GM19043 (cell line): ENCODE data around the gene EN2.

Experiments
- ATAC-seq: cut with Tn5 transposase; IDR thresholded peaks from one replicate; pipeline ENCODE4 v1.9.1; 2021; ENCODE audit warnings: low read depth; ENCODE audit not compliant: unreplicated experiment

Gene EN2

DNA sequence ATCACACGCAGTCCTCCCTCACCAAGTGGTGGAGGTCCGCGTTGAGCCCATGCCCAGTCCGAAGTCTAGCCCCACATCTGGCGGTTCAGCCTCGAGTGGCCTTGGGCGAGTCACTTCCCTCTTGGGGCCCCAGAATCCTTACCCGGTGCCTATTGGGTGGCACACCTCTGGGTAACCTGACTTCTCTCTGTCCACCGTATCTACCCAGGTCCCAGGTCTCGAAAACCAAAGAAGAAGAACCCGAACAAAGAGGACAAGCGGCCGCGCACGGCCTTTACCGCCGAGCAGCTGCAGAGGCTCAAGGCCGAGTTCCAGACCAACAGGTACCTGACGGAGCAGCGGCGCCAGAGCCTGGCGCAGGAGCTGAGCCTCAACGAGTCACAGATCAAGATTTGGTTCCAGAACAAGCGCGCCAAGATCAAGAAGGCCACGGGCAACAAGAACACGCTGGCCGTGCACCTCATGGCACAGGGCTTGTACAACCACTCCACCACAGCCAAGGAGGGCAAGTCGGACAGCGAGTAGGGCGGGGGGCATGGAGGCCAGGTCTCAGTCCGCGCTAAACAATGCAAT lies 4.3 kb downstream of the EN2 start:
- ATAC-seq = no peak

DNA sequence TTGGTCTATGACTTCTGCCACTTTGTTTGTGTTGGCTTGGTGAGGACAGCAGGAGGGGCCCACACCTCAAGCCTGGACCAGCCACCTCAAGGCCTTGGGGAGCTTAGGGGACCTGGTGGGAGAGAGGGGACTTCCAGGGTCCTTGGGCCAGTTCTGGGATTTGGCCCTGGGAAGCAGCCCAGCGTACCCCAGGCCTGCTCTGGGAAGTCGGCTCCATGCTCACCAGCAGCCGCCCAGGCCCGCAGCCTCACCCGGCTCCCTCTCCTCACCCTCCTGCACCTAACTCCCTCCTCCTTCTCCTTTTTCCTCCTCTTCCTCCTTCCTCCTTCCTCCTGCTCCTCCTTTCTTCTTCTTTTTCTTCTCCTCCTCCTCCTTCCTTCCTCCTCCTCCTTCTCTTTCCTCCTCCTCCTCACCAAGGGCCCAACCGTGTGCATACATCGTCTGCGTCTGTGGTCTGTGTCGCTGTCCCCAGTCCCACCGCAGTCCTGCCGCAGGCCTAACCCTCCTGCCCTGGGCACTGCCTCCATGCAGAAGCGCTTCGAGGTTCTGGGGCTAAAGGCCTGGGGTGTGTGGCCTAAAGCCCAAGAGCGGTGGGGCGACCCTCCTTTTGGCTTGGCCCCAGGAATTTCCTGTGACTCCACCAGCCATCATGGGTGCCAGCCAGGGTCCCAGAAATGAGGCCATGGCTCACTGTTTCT lies 5.3 kb downstream of the EN2 start:
- ATAC-seq = no peak

DNA sequence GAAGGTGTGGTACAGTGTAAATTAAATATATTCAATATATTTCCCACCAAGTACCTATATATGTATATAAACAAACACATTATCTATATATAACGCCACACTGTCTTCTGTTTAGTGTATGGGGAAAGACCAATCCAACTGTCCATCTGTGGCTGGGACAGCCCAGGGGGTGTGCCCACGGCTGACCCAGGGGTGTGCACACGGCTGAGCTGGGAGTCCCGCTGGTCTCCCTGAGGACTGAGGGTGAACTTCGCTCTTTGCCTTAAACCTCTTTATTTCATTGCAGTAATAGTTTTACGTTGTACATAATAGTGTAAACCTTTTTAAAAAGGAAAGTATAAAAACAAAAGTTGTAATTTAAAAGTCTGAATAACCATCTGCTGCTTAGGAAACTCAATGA lies 6.3 kb downstream of the EN2 start:
- no peak for ATAC-seq

DNA sequence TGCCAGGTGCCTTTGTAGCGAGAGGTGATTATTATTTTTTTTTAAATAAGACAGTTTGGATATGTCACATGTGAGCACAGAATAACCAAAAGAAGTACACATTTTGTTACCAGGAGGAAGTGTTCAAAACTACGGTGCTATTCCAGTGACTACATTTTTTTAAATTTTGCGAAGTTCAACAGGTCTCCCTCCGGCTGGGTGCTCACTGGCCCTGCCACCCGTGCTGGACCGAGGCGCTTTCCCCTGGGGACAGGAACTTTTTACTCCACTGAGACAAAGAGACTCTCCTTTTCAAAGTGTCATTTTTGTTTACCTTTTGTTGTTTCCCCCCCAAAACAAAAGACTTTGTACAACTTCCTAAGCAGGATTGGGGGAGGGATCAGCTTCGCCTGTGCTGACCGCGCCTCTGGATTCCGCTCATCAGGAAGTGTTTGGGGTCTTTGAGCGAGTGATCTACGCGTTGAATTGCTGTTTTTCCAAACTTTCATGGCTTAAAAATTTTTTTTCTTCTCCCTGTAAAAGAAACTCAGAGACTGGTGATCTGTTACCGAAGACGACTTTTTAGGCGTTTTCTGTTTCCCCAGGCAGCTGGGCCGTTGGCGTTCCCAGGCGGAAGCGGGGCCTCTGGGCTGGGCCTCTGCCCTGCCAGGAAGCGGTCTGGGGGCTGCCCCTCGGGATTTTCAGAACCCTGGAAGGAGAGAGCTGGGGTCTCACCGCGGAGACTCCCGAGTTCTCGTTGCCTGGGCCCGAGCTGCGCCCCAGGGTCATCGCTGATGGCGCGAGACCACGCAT lies 7.2 kb downstream of the EN2 start:
- ATAC-seq = no peak

DNA sequence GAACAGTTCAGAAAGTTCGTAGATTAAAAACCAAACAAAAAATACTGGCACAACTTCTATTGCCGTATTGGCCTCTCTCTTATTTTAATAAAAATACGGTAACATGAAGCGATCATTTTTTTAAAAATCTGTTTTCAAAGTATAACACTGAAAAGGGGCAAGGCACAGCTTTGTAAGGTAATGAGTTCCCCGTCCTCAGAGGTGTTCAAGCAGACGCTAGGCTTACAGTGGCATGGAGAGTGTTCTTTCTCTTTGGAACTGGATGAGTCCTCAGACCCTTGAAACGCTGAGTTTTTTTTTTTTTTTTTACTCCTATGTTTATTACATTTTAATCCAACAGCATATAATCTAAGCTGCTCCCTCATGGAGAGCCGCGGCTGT lies 7.8 kb downstream of the EN2 start:
- ATAC-seq = no peak

DNA sequence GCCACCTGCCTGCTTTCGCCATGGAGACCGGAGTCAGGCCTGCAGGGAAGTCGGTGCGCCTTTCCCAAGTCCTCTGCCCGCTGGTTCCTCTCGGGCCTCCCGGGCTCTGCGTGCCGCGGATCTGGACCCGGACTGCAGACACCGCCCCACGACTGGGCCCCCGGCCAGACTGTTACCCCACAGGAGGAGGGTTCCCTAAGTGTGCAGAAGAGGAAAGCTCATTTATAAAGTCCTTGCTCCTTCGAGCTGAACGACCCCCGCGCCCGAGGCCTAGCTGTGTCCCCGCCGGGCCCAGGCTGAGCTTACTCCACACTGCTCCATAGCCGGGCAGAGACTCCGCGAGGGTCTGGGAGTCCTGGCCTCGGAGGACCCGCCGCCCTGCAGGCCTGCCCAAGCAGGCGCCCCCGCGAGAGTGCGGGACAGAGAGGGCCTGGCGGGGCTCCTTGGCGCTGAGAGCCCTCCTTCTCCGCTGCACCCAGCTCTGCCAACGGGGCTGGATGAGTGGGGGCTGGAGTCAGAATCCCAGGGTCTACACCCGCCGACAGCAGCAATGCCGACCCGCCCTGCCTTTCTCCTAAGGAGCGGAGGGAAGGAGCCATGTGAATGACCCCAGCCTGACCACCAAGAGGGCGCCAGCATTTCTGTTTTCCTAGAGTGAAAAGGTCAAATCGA lies 8.3 kb downstream of the EN2 start:
- no peak for ATAC-seq

DNA sequence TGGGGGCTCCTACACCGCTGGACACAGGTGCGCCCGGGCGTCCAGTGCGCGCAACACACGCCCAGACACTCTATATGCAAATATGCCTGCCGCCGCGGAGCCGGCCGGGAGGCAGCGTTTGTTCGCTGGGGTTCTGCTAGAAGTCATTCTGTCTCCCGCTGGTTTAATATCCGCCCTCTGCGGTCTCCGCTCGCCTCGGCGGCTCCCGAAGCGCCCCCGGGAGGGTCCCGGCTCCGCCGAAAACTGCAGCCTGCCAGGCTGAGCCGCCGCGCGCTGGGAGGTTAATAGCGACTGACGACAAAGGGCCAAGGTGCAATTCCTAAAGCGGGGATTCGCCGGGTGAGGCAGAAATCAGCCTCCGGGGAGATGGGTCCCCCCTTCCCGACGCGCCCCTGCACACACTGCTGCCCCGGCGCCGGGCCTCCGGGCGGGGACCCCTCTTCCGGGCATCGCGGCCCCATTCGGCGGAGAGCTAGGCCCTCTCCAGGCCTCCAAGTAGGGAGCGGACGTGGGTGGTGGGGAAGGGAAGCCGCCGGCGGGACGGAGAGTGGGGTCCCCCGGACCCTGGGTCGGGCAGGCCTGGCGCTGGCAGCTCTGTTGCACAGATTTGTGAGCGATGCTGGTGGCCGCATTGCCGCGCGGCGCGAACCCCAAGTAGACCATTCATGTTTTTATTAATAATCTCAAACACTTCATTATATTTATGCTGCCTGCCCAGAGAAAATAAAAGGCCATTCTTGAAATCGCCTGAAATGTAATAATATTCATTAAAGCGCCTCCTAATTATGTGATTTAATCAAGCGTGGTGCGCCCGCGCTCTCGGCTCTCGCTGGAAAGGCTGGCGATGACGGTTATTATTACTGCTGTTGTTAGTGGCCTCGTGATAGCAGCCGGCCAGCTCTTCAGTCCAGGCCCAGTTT lies 9.1 kb downstream of the EN2 start:
- ATAC-seq = peak; percentile 46

DNA sequence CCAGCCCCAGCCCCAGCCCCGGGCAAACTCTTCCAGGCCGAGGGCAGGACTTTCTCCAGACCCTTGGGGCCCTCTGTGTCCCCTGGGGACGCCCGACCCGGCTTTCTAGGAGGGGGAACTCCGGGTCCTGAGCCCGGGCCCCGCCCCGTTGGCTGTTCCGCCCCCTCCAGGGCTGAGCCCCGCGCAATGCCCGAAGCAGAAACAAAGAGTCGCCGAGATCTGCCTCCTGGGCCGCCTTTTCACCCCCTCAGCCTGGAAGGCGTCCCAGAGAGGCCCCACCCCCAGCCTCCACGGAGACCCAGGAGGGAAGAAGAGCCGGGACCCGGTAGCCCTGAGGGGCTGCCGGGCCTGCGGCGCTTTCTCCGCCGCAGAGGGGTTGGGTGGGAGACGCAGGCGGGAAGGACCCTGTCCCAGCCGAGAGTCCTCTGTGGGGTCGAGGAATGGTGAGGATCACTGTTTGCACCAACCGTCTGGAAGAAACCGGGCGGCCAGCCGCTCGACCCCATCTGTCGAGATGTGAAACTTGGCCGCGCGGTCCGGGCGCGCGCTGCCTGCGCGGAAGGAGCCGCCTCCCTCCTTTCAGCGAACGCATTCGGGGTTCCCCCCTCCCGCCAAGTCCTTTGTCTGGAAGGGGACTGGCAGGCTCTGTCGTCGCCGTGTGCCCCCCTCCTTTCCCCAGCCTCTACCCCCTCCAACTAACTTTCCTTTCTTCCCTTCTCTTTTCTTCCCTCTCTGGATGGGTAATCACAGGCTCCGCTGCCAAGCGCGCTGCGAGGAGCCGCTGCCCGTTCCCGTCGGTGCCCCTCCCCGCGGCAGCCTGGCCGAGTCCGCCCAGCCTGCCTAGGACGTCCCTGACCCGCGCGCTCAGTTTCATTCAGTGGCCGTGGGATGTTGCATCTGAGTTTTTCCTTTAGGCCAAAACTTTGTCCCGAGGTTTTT lies 10.2 kb downstream of the EN2 start:
- no peak for ATAC-seq

DNA sequence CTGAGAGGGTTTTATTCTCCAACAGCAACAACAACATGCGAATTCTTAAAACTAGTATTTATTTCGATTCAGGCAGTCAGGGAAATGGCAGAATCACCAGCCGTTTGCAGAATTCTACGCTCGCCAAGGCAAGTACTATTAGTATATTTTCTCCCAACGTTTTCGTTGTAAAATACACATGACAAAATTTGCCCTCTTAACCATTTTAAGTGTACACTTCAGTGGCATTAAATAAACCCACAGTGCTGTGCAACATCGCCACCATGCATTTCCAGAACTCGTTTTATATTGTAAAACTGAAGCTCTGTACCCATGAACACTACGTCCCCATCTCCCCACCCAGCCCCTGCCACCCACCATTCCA lies 10.8 kb downstream of the EN2 start:
- no peak for ATAC-seq

DNA sequence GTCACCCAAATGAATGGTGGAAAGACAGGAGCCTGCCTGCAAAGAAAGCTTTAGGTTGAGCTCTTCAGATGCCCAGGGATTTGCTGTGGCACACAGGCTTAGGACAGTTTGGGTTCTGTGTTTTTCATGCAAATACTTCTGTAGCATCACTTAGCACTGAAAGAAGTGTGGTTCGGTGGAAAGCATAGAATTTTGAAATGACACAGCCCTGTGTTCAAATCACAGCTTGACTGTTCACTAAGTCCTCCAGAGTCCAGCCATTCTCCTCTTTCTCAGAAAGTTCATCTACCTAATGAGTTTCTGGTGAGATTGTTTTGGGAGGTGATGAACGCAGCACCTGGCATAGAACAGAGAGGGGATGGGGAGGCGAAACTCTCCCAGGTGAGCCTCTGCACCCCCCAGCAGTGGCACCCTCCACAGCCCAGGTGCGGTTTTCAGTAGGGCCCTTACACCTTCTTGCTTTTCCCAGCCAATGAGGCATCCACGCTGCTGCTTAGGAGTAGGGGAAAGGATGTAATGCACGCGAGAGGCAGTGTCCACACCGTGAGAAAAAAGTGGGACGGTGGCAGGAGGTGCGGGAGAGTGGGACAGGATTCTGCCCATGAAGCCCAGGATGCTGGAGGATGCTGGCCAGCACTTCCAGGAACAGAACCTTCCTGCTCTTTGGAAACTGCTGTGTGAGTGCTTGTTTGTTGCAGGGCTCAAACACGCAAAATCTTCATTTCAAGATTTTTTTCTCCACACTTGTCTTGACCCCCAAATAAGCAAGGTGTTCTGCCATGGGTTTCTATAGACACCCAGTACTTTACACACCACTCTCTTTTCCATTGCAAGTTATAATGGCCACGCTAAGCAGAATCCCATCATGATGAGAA lies 11.6 kb downstream of the EN2 start:
- ATAC-seq = no peak

DNA sequence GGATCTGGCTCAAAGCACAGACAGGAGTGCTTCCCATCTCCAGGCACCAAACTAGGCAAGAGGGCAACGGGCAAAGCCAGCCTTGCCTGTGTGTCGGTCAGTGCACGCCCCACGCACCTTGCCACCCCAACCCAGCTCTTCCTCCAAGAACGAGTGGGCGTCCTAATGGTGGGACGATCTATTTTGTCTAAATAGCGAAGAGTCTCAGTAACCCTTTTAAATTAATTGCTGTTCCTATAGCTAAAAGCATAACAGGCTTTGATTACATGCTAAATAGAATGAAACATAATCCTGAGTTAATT lies 12.2 kb downstream of the EN2 start:
- ATAC-seq = no peak

DNA sequence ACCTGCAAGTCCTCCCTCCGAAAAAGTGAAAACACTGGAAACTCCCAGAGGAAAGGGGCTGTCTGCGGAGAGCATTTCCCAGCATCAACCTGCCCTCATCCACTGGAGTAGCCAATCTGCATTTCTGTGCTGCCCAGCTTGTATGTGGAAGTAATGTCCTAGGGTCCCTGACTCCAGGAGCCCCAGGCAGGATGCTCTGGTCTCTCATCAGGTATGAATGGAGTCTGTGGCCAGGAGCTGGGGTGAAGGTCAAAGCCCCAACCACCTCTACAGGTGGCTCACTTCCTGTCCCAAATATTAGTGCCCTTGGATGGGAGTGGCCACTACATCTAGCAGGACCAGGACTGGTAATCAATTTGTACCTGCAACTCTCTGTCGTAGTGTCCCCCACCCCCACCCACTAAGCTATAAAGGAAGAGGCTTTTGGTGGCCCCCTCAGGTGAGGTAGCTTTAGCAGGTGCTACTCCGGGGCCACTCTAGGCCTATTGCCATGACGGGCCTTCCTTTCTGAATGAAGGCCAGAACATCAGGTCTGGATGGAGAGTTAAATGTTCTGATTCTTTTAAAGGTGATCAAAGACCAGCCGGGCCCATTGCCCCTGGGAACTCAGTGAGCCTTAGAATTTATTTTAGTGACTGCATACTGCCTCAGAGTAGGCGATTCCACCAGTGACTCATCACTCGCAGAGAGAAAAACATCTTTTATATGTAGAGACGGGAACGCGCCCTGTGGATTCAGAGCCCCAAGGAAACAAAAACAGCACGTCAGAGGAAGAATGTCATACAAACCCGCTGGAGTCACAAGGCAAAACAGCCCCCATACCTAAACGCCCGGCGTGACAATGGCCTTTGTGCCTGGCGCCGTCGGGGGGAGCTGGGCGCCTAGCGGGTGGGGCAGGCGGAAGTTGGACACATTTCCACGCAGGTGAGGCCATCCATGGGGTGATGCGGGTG lies 13.0 kb downstream of the EN2 start:
- ATAC-seq = no peak

DNA sequence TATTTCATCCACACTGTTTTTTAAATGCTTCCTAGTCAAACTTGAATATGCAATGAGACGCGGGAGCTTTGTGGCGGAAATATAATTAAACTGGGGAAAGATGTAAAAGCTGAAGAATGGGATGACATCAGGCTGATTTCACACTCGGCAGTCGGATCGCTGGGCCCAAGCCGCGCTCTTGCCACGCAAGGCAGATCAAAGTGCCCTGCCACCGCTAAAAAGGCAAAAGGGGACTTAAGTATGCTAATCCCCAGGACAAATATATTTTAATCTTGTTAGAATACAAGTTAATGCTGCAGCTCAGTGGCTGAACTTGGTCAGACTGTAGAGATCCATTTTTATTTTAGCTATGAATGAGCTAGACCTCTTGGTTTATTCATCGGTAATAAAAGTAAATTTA lies 13.8 kb downstream of the EN2 start:
- ATAC-seq = no peak

DNA sequence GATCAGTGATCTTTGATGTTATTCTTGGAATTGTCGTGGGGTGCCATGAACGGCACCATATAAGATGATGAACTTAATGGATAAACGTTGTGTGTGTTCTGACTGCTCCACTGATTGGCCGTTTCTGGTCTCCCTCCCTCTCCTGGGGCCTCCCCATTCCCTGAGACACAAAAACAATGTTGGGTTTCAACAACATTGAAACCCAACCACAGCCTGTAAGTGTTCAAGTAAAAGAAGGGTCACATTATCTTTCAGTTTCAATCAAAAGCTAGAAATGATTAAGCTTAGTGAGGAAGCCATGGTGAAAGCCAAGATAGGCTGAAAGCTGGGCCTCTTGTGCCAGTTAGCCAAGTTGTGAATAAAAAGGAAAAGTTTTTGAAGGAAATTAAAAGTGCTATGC lies 19.5 kb downstream of the EN2 start:
- ATAC-seq = peak; percentile 93

DNA sequence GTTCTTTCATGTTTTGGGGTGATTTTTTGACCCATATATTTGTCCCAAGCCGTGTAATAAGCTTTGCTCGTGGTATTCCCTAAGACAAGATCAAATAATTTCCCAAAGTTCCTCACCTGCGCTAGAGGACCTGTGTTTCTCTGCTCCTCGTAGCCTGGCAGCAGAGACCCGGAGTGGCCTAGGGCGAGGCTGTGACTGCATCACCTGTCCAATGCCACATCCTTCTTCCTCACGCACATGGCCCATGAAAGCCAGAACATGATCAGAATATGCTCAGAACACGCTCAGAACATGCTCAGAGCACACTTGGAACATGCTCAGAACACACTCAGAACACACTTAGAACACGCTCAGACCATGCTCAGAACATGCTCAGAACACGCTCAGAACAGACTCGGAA lies 23.8 kb downstream of the EN2 start:
- no peak for ATAC-seq

DNA sequence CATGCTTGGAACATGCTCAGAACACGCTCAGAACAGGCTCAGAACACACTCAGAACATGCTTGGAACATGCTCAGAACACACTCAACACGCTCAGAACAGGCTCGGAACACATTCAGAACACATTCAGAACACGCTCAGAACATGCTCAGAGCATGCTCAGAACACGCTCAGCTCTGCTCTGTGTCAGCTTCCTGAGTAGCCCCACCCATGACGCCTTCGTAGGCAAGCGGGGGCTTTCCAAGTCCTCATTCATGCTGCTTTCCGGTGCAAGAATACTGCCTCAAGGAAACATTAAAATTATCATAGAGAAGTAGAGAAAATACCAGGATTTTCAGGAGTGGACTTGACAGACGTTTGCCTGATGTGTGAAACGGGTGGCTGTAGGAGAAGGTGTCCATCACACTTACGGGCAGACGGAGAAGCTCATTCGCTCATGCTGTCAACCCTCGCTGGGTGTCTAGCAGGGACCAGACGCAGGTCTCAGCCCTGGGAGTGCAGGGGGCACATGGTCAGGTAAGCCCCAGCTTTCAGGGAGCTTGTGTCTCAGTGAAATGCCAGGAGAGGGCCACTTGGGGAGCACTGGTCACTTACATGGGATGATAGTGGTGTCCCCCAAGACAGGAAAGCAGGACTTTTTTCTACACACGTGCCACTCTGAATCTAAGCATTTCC lies 24.7 kb downstream of the EN2 start:
- no peak for ATAC-seq

DNA sequence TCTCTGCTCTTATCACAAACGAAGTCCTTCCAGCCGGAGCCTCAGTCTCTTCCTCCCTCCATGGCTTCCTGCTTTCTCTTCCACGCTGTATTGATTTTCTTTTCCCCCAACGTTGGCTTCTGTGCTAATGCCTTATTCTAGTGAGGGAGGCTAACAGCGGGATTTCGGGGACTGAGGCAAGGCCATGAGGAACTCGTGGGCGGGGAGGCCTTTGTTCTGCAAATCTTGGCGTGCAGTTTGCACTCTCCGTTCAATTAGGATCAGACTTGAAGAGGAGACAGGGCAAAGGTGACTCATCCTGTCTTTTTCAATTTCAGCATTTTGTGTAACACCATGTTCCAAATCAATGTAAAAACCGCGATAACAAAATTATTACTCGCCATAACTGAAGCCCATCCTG lies 25.3 kb downstream of the EN2 start:
- no peak for ATAC-seq
